Activated naive CD8-positive, alpha-beta T cell treated with anti-CD3 and anti-CD28 coated beads for 36 hours (primary cell): ENCODE data around the gene NUDT3. TPM values are rescaled to one million over a fixed set of nuclear protein-coding genes. Genes with fewer than 3 reads are reported as not detected.

ENCODE experiments used
- DNase-seq: peaks from one replicate; pipeline ENCODE4 v3.0.0; 2021
- H3K27ac Mint-ChIP-seq: one replicate; pipeline ENCODE4 v1.8.0; 2022; ENCODE audit warnings: mild to moderate bottlenecking, moderate library complexity, mixed read lengths
- H3K27me3 Mint-ChIP-seq: one replicate; pipeline ENCODE4 v1.8.0; 2022; ENCODE audit warnings: mild to moderate bottlenecking, mixed read lengths
- H3K36me3 Mint-ChIP-seq: one replicate; pipeline ENCODE4 v1.8.0; 2021; ENCODE audit warnings: mild to moderate bottlenecking, mixed read lengths
- H3K4me1 Mint-ChIP-seq: one replicate; pipeline ENCODE4 v1.8.0; 2021; ENCODE audit warnings: mixed read lengths
- H3K4me3 Mint-ChIP-seq: one replicate; pipeline ENCODE4 v1.8.0; 2022; ENCODE audit warnings: mild to moderate bottlenecking, moderate library complexity, mixed read lengths
- H3K9me3 Mint-ChIP-seq: one replicate; pipeline ENCODE4 v1.8.0; 2022; ENCODE audit warnings: mixed read lengths
- total RNA-seq, 2 experiments: library from RNA; stranded (reverse); gene quantifications; one replicate each; pipeline ENCODE4 v1.2.3, GENCODE V29; 2021

Gene NUDT3
- total RNA-seq, 2 experiments from 2014 or later, result 18.1 to 18.3 TPM

DNA sequence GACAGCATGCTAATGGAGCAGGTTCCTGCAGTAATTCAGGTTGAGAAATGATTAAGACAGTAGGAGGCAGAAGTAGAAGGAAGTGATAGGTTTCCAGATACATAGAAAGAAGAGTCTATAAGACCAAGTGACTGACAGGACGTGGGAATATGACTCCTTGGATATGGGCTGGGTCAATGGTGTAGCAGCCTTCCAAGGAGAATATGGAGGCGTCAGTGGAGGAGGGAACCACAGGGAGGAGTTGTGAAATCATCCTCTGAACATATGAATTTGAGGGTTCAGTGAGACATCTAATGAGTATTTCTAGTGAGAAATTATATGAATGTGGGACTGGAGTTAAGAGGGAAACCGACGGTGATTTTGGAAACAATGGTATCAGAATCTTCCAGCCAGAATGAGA is 43.3 kb downstream of the NUDT3 start:
- no peaks in the 10 kb centered on the region for H3K27me3 Mint-ChIP-seq
- peaks cover 3% of the 10 kb centered on the region for H3K36me3 Mint-ChIP-seq
- H3K9me3 Mint-ChIP-seq, result no peaks in the 10 kb centered on the region
- no peak overlapping the region for H3K4me3 Mint-ChIP-seq
- H3K27ac Mint-ChIP-seq, result no peak overlapping the region
- peaks cover 22% of the 10 kb centered on the region for H3K4me1 Mint-ChIP-seq
- no peak for DNase-seq

- H3K4me3 Mint-ChIP-seq, result no peak overlapping the region
- DNase-seq, result no peak
- H3K36me3 Mint-ChIP-seq, result peaks cover 7% of the 10 kb centered on the region
- no peak overlapping the region for H3K27ac Mint-ChIP-seq
- H3K27me3 Mint-ChIP-seq, result no peaks in the 10 kb centered on the region
- peaks cover 30% of the 10 kb centered on the region for H3K4me1 Mint-ChIP-seq
- no peaks in the 10 kb centered on the region for H3K9me3 Mint-ChIP-seq
Measured at GRCh38 chr6:34347303-34347702, 45.2 kb downstream of the NUDT3 start.

DNA sequence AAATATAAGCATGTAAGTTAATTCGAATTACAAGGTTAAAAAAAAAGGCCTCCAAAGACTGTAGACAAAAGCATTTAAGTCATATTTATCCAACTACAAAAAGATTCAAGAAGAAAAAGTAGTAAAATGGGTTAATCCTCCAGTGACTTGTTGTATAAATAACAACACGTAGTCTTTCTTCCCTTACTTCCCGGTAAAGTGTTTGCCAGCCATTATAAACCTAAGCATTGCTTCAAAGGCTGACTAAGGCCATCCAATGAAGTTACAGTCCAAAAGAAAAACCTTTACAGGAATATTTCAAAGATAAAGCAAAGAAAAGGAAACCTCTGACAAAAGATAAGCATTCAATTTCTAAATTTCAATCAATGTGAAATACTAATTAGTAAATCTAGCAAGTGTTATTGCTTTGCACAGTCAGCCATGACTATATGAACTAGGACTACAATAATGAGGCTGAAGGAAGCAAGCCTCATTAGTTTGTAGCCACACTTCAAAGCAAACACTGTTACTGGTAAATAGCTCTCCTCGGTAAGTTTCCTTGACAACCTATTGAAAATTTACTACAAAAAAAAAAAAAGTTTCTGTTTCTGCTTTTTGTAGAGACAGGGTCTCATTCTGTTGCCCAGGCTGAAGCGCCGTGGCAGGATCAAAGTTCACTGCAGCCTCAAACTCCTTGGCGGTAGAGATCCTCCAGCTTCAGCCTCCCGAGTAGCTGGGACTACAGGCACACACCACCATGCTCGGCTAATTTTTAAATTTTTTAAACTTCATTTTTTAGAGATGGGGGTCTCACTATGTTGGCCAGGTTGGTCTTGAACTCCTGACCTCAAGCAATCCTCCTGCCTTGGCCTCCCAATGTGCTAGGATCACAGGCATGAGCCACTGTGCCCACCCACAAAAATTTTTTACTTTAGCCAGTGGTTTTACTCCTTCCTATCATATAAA is 46.0 kb downstream of the NUDT3 start:
- Mint-ChIP-seq H3K27ac (no peak overlapping the region), H3K27me3 (no peaks in the 10 kb centered on the region)

GRCh38 chr6:34343806-34344205 is 48.7 kb downstream of the NUDT3 start:
- no peaks in the 10 kb centered on the region for H3K27me3 Mint-ChIP-seq
- H3K4me1 Mint-ChIP-seq, result peaks cover 35% of the 10 kb centered on the region
- H3K27ac Mint-ChIP-seq, result no peak overlapping the region
- H3K9me3 Mint-ChIP-seq, result no peaks in the 10 kb centered on the region
- DNase-seq, result no peak
- H3K4me3 Mint-ChIP-seq, result no peak overlapping the region
- peaks cover 24% of the 10 kb centered on the region for H3K36me3 Mint-ChIP-seq

More for the DNA sequence above, 46.0 kb downstream of the NUDT3 start:
- no peak for DNase-seq
- H3K9me3 Mint-ChIP-seq, result no peaks in the 10 kb centered on the region
- H3K36me3 Mint-ChIP-seq, result peaks cover 12% of the 10 kb centered on the region
- peaks cover 35% of the 10 kb centered on the region for H3K4me1 Mint-ChIP-seq
- no peak overlapping the region for H3K4me3 Mint-ChIP-seq

DNA sequence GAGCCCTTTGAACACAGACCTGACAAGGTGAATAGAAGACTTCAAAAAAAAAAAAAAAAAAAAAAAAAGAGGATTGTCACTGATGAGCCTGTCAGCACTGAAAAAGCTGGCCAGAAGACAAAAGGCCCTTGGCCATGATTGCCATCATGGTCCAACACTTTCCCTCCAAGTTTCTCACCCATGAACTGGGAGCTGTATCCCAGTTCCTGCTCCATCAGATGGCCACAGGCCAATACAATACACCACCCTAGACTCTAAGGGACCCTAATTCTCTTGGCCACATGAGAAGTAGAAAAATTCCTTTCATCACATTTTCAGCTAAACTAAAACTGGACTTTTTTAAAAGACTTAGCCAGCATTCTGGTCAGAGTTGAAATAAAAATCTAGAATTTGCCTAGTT is 50.2 kb downstream of the NUDT3 start:
- Mint-ChIP-seq H3K9me3 (no peaks in the 10 kb centered on the region), H3K4me1 (peaks cover 43% of the 10 kb centered on the region), H3K27ac (no peak overlapping the region), H3K36me3 (peaks cover 25% of the 10 kb centered on the region), H3K27me3 (no peaks in the 10 kb centered on the region), H3K4me3 (no peak overlapping the region)
- DNase-seq, result no peak

GRCh38 chr6:34341481-34341971 is 50.9 kb downstream of the NUDT3 start:
- H3K27ac Mint-ChIP-seq, result no peak overlapping the region
- H3K4me1 Mint-ChIP-seq, result peaks cover 42% of the 10 kb centered on the region
- peaks cover 25% of the 10 kb centered on the region for H3K36me3 Mint-ChIP-seq
- H3K9me3 Mint-ChIP-seq, result no peaks in the 10 kb centered on the region
- DNase-seq, result no peak
- H3K4me3 Mint-ChIP-seq, result no peak overlapping the region
- H3K27me3 Mint-ChIP-seq, result no peaks in the 10 kb centered on the region

DNA sequence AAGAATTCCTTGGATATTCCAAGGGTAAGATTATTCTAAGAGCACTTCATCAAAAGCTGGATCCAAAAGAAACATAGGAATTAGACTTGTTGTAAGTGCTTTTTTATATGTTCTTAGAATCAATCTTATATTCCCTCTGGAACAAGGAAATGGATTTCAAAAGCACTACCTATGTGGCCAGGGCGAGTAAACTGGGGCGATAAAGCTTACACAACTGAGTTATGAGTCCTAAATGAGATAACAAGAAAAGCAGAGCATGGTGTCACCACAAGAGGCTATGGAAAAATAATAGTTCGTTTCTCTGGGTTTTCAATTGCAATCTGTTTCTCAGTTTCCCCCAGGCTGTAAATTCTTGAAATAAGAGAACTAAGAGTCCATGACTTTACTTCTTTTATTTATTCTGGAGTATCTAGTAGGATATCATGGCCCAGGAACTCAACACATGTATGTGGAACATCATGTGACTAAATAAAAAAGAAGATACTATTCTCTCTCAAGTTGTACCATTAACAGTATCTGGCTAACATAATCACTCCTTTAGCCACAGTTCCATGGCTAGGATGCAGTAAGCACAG is 51.5 kb downstream of the NUDT3 start:
- Mint-ChIP-seq H3K4me1 (peaks cover 42% of the 10 kb centered on the region), H3K27ac (no peak overlapping the region), H3K4me3 (no peak overlapping the region), H3K36me3 (peaks cover 24% of the 10 kb centered on the region), H3K9me3 (no peaks in the 10 kb centered on the region), H3K27me3 (no peaks in the 10 kb centered on the region)
- DNase-seq, result no peak

- Mint-ChIP-seq H3K9me3 (no peaks in the 10 kb centered on the region), H3K27ac (no peak overlapping the region), H3K27me3 (no peaks in the 10 kb centered on the region), H3K4me3 (no peak overlapping the region), H3K4me1 (peaks cover 42% of the 10 kb centered on the region), H3K36me3 (peaks cover 24% of the 10 kb centered on the region)
- DNase-seq, result no peak
Measured at GRCh38 chr6:34340394-34340793, 52.1 kb downstream of the NUDT3 start.

DNA sequence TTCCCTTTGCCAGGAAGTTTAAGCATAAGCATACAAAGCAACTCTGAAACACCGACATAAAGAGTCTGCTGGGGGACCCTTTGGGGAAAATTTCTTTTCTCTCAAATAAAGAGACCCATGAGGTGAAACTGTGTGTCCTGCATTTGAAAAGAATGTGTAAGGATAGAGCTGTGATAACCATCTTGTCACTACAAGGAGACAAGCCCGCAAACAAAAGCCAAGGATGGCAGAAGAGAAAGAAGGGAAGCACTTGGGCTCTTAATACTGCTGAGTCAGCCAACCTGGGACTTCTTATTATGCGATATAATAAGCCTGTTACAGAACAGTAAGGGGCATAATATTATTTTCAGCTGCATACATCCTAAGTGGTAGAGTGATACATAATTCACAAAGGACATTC is 52.5 kb downstream of the NUDT3 start:
- peaks cover 24% of the 10 kb centered on the region for H3K36me3 Mint-ChIP-seq
- H3K4me1 Mint-ChIP-seq, result peaks cover 42% of the 10 kb centered on the region
- H3K27me3 Mint-ChIP-seq, result no peaks in the 10 kb centered on the region
- no peak overlapping the region for H3K4me3 Mint-ChIP-seq
- H3K9me3 Mint-ChIP-seq, result no peaks in the 10 kb centered on the region
- no peak overlapping the region for H3K27ac Mint-ChIP-seq
- no peak for DNase-seq

DNA sequence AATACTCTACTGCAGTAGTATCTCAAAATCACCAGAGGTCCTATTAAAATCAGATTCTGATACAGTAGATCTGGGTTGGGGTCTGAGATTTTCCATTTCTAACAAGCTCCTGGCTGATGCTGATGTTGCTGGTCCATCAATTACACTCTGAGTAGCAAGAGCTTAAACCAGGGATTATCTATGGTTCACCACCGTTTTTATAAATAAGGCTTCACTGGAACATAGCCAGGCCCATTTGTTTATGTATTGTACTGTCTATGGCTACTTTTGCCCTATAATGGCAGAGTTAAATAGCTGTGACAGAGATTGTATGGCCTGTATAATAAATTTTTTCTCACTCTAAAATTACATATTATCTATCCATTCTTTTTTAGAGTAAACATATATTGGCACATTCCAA is 53.0 kb downstream of the NUDT3 start:
- Mint-ChIP-seq H3K27ac (no peak overlapping the region), H3K4me3 (no peak overlapping the region), H3K36me3 (peaks cover 26% of the 10 kb centered on the region), H3K4me1 (peaks cover 40% of the 10 kb centered on the region), H3K9me3 (no peaks in the 10 kb centered on the region), H3K27me3 (no peaks in the 10 kb centered on the region)
- no peak for DNase-seq

GRCh38 chr6:34338811-34339210 is 53.7 kb downstream of the NUDT3 start:
- Mint-ChIP-seq H3K4me3 (no peak overlapping the region), H3K4me1 (peaks cover 35% of the 10 kb centered on the region), H3K36me3 (peaks cover 24% of the 10 kb centered on the region), H3K9me3 (no peaks in the 10 kb centered on the region), H3K27ac (no peak overlapping the region), H3K27me3 (no peaks in the 10 kb centered on the region)
- DNase-seq, result no peak

- Mint-ChIP-seq H3K27ac (no peak overlapping the region), H3K27me3 (no peaks in the 10 kb centered on the region)
Measured at GRCh38 chr6:34338377-34338776, 54.1 kb downstream of the NUDT3 start.

DNA sequence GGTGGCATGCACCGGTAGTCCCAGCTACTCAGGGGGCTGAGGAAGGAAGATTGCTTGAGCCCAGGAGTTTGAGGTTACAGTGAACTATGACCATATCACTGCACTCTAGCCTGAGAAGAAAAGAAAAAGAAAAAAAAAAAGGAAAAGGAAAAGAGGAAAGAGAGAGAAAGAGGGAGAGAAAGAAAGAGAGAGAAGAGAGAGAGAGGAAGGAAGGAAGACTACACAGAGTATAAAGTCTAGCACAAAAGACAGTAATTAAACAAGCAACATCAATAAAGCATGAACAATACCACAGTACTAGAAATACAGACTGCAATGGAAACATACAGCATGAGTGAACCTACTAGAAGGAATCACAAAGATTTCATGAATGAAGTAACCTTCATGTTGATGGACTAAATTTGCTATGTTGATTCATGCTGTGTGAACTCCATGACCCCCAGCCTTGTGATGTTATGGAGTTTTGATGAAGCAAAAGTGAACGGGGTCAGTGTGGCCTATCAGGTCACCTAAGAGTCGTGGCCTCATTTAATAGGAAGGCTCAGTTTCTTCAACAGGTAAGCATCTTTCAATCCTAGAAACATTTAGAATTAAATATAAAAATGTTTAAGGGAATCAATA is 57.6 kb downstream of the NUDT3 start:
- no peak for DNase-seq
- no peaks in the 10 kb centered on the region for H3K27me3 Mint-ChIP-seq
- no peaks in the 10 kb centered on the region for H3K9me3 Mint-ChIP-seq
- H3K27ac Mint-ChIP-seq, result no peak overlapping the region
- no peak overlapping the region for H3K4me3 Mint-ChIP-seq
- peaks cover 17% of the 10 kb centered on the region for H3K36me3 Mint-ChIP-seq
- H3K4me1 Mint-ChIP-seq, result peaks cover 16% of the 10 kb centered on the region

More at GRCh38 chr6:34338377-34338776, 54.1 kb downstream of the NUDT3 start:
- Mint-ChIP-seq H3K4me1 (peaks cover 31% of the 10 kb centered on the region), H3K9me3 (no peaks in the 10 kb centered on the region), H3K36me3 (peaks cover 22% of the 10 kb centered on the region), H3K4me3 (no peak overlapping the region)
- no peak for DNase-seq

GRCh38 chr6:34333858-34334257 is 58.6 kb downstream of the NUDT3 start:
- H3K4me1 Mint-ChIP-seq, result peaks cover 18% of the 10 kb centered on the region
- no peaks in the 10 kb centered on the region for H3K27me3 Mint-ChIP-seq
- DNase-seq, result no peak
- H3K4me3 Mint-ChIP-seq, result no peak overlapping the region
- no peaks in the 10 kb centered on the region for H3K9me3 Mint-ChIP-seq
- H3K27ac Mint-ChIP-seq, result no peak overlapping the region
- H3K36me3 Mint-ChIP-seq, result peaks cover 21% of the 10 kb centered on the region
